GM20000 (cell line): ENCODE data around the gene PRDM16.

Experiments used
- DNase-seq: peaks from one replicate; pipeline ENCODE4 v3.0.0; 2012; ENCODE audit warnings: low spot score
- CTCF ChIP-seq: IDR thresholded peaks from 2 replicates; pipeline ENCODE4 v1.5.1; 2012; ENCODE audit warnings: mild to moderate bottlenecking, control low read depth; ENCODE audit errors: extremely low read depth, missing control alignments

Gene PRDM16

GRCh38 chr1:3139451-3139852 is 70.4 kb downstream of the PRDM16 start:
- DNase-seq = no peak
- no peak for TF ChIP-seq CTCF

GRCh38 chr1:3139871-3140361 is 70.9 kb downstream of the PRDM16 start:
- no peak for DNase-seq
- TF ChIP-seq CTCF = no peak

GRCh38 chr1:3140437-3140836 is 71.4 kb downstream of the PRDM16 start:
- TF ChIP-seq CTCF = no peak
- no peak for DNase-seq

- DNase-seq = no peak
- no peak for TF ChIP-seq CTCF
These were observed 72.1 kb downstream of the PRDM16 start for GRCh38 chr1:3141129-3141528.

GRCh38 chr1:3141836-3142235 is 72.8 kb downstream of the PRDM16 start:
- TF ChIP-seq CTCF = no peak

GRCh38 chr1:3142236-3142635 is 73.2 kb downstream of the PRDM16 start:
- no peak for TF ChIP-seq CTCF
- no peak for DNase-seq

More at GRCh38 chr1:3141836-3142235, 72.8 kb downstream of the PRDM16 start:
- DNase-seq = no peak

- DNase-seq = no peak
- TF ChIP-seq CTCF = no peak
These were observed 73.7 kb downstream of the PRDM16 start for GRCh38 chr1:3142751-3143150.
